ENCODE results near the gene PIK3R2. TPM values are rescaled to one million over a fixed set of nuclear protein-coding genes. Genes with fewer than 3 reads are reported as not detected.
A peak's percentile ranks its signal among the peaks of the same experiment; 100 is the strongest.
"Not testable (repeated sequence)": the region's sequence is repeated elsewhere in the genome, so short reads cannot be mapped to it uniquely, and the experiment has no call there.

Gene PIK3R2
- 21.6 TPM for total RNA-seq
- long read RNA-seq, full-length matches to known transcripts: 6 of 7 reads
- long read RNA-seq, partial matches to known transcripts: 1 of 7 reads
- long read RNA-seq, other reads (novel, unspliced or antisense): 0 of 7 reads

DNA sequence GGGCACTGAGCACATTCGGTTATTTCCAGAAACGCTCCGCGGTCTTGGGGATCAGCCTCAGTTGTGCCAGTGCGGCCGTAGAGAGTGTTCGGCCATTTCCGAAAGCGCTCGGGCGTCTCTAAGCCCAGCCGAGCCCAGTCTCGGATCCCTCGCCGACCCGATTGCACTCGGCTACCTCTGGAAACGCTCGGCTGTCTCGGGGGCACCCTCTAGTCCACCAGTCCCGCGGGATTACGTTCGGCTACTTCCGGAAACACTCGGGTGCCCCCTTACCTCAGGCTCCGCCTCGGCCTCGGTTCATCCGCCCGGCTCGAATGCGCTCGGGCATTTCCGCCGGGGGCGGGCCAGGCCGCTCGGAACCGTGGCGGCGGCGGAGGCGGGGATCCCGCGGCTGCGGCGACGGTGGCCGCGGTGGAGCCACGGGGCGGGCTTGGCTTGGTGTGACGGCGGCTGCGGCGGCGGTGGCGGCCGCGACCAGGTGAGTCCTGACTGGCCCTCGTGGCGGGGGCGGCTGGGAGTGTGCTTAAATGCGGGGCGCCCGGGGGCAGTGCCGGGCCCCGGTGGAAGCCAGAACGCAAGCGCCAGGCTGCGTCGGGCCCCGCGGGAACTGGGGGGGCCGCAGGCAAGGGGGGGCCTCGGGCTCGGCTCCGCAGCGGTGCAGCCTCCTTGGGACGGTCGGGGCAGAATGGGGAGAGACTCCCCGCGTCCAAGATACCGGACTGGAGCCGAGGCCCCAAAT lies at the start of gene PIK3R2:
PIK3R2 (plus strand) TSS at position 347 of the 739 bp plus-strand sequence. CDS start 2,717 bp downstream, outside the sequence.
- Histone ChIP-seq H3K36me3 (peaks cover 12% of the 10 kb centered on the region), H3K27me3 (ENCODE audit: low read depth) (no peaks in the 10 kb centered on the region), H3K9me3 (no peaks in the 10 kb centered on the region), H3K4me1 (peaks cover 47% of the 10 kb centered on the region), H3K27ac (peak within 1 kb of the TSS; percentile 95), H3K4me3 (peak within 1 kb of the TSS; percentile 83)
- intact Hi-C loops (cut with DNase I): no loop called here
- TF ChIP-seq, protein P1, sequence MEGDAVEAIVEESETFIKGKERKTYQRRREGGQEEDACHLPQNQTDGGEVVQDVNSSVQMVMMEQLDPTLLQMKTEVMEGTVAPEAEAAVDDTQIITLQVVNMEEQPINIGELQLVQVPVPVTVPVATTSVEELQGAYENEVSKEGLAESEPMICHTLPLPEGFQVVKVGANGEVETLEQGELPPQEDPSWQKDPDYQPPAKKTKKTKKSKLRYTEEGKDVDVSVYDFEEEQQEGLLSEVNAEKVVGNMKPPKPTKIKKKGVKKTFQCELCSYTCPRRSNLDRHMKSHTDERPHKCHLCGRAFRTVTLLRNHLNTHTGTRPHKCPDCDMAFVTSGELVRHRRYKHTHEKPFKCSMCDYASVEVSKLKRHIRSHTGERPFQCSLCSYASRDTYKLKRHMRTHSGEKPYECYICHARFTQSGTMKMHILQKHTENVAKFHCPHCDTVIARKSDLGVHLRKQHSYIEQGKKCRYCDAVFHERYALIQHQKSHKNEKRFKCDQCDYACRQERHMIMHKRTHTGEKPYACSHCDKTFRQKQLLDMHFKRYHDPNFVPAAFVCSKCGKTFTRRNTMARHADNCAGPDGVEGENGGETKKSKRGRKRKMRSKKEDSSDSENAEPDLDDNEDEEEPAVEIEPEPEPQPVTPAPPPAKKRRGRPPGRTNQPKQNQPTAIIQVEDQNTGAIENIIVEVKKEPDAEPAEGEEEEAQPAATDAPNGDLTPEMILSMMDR (IDR thresholded peaks at IDR 0.05): no peak
- peak; percentile 100 for DNase-seq
- ATAC-seq: peak; percentile 94

DNA sequence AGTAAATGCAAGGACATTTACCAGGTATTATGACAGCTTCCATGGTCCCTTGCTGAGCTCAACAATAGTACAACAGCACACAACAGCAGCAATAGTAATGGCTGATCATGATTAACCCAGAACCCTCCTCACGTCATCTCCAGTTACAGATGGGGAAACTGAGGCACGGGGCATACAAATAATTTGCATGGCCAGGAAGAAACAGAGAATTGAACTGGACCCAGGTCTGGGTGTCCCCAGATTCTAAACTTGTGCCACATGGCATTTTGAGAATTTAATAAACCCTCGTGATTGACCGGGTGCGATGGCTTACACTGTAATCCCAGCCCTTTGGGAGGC lies 48.2 kb upstream of the PIK3R2 start:
- peaks cover 32% of the 10 kb centered on the region for H3K4me1 ChIP-seq
- H3K36me3 ChIP-seq: no peaks in the 10 kb centered on the region
- no peaks in the 10 kb centered on the region for H3K9me3 ChIP-seq
- H3K27me3 ChIP-seq (ENCODE audit: low read depth): no peaks in the 10 kb centered on the region
- TF ChIP-seq, protein P1 (IDR thresholded peaks at IDR 0.05): no peak
- no peak for ATAC-seq
- DNase-seq: no peak
- peak overlapping the region; percentile 53 for H3K4me3 ChIP-seq
- peak overlapping the region; percentile 69 for H3K27ac ChIP-seq
- intact Hi-C loops (cut with DNase I): no loop called here

DNA sequence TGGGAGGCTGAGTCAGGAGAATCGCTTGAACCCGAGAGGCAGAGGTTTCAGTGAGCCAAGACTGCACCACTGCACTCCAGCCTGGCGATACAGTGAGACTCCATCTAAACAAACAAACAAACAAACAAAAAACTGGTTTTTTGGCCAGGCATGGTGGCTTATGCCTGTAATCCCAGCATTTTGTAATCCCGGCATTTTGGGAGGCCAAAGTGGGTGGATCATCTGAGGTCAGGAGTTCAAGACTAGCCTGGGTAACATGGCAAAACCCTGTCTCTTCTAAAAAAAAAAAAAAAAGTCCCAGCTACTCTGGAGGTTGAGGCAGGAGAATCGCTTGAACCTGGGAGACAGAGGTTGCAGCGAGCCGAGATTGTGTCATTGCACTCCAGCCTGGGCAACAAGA lies 47.7 kb upstream of the PIK3R2 start:
- ATAC-seq; intact Hi-C loops (cut with DNase I); H3K9me3 ChIP-seq; H3K27me3 ChIP-seq (ENCODE audit: low read depth); H3K36me3 ChIP-seq; H3K4me3 ChIP-seq; DNase-seq; H3K27ac ChIP-seq: not testable (repeated sequence)
- H3K4me1 ChIP-seq: peaks cover 33% of the 10 kb centered on the region

DNA sequence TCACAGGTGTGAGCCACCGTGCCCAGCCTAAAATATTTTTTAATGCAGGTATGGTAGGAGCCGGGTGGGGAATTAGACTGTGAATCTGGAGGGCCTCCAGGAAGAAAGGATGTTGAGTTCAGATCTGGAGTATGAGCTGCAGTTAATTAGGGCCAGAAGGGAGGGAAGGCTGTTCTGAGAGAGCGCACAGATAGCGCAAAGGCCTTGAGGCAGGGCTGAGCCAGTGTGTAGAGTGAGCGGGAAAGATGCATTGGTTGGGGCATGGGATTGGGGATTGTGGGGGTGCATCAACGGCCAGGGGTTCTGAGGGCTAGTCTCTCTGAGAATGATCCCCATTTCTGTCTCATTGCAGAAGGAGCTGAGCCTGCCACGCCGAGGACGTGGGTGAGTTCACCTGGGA lies 45.7 kb upstream of the PIK3R2 start:
- intact Hi-C loops (cut with DNase I): no loop called here
- DNase-seq: no peak
- TF ChIP-seq, protein P1 (IDR thresholded peaks at IDR 0.05): no peak
- Histone ChIP-seq H3K4me1 (peaks cover 47% of the 10 kb centered on the region), H3K36me3 (no peaks in the 10 kb centered on the region), H3K4me3 (no peak overlapping the region), H3K27me3 (ENCODE audit: low read depth) (no peaks in the 10 kb centered on the region), H3K9me3 (no peaks in the 10 kb centered on the region), H3K27ac (no peak overlapping the region)
- ATAC-seq: no peak

DNA sequence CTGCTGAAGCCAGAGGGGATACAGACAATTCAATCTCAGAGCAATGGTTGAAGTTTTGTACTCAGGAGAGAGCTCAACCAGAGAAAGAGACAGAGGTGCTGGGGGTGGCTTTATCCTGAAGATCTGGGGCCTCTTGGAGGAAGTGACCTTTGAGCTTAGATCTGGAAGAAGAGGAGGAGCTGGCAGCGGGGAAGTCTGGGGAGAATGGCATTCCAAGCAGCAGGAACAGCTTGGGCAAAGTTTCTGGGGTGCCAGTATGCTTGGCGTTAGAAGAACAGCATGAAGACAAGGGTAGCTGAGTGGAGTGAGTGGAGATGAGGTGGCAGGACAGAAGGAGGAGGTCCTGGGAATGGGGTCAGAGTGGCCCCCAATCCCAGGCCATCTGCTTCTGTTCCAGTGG lies 44.1 kb upstream of the PIK3R2 start:
- Histone ChIP-seq H3K4me1 (peaks cover 45% of the 10 kb centered on the region), H3K36me3 (peaks cover 4% of the 10 kb centered on the region), H3K9me3 (no peaks in the 10 kb centered on the region), H3K4me3 (no peak overlapping the region), H3K27ac (no peak overlapping the region), H3K27me3 (ENCODE audit: low read depth) (no peaks in the 10 kb centered on the region)
- intact Hi-C loops (cut with DNase I): no loop called here
- no peak for ATAC-seq
- TF ChIP-seq, protein P1 (IDR thresholded peaks at IDR 0.05): no peak
- DNase-seq: no peak

DNA sequence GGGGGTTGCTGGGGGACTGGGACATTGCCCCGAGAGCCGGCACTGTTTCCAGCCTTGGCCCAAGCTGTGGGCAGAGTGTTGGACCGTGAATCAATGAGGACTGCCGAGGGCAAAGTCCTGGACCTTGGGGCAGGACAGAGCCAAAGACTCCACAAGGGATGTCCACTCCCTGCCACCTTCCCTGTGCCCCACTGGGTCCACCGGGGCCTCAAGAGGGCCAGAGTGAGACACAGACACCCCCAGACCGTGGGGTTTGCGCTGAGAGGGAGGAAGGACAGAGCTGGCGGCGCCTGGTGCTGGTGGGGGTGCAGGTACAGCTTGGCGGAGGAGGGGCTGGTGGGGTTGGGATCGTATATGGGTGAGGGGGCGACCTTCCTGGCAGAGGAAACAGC lies 43.6 kb upstream of the PIK3R2 start:
- ATAC-seq: peak in 1 of 2 donors; percentile 0
- H3K27me3 ChIP-seq (ENCODE audit: low read depth): no peaks in the 10 kb centered on the region
- H3K36me3 ChIP-seq: peaks cover 8% of the 10 kb centered on the region
- TF ChIP-seq, protein P1 (IDR thresholded peaks at IDR 0.05): no peak
- peak overlapping the region; percentile 87 for H3K27ac ChIP-seq
- H3K4me3 ChIP-seq: peak overlapping the region; percentile 71
- no peaks in the 10 kb centered on the region for H3K9me3 ChIP-seq
- intact Hi-C loops (cut with DNase I): no loop called here
- DNase-seq: no peak
- peaks cover 40% of the 10 kb centered on the region for H3K4me1 ChIP-seq
